Prostate gland (tissue), 2 donors: ENCODE results near the gene ITGAV. TPM values are rescaled to one million over a fixed set of nuclear protein-coding genes. Genes with fewer than 3 reads are reported as not detected.

Experiments
- DNase-seq: peaks from one replicate; pipeline ENCODE4 v3.0.0-alpha.2; 2019; ENCODE audit warnings: low spot score
- H3K27ac ChIP-seq, 2 donors: fragments of 200-600 bp; sonication (generic); 2 replicates each; pipeline ENCODE4 v1.5.1; 2017 to 2019
- H3K27me3 ChIP-seq: fragments of 200-600 bp; sonication (generic); replicated peaks from 2 replicates; pipeline ENCODE4 v1.5.1; 2019; ENCODE audit not compliant: insufficient read depth
- H3K36me3 ChIP-seq, 2 donors: fragments of 200-600 bp; sonication (generic); 1 replicate in 1 of 2; 2 replicates in 1 of 2; pipeline versions ENCODE4 v1.5.1 to v1.8.1; 2017 to 2019
- H3K4me1 ChIP-seq: fragments of 200-600 bp; sonication (generic); replicated peaks from 2 replicates; pipeline ENCODE4 v1.5.1; 2019
- H3K4me3 ChIP-seq, 2 donors: fragments of 200-600 bp; sonication (generic); 2 replicates each; pipeline ENCODE4 v1.5.1; 2017 to 2019
- H3K9me3 ChIP-seq: fragments of 200-600 bp; sonication (generic); 2 replicates; pipeline ENCODE4 v1.5.1; 2017
- CTCF ChIP-seq, 4 experiments: fragments of 200-600 bp in 2 of 4; fragments of 450-650 bp in 2 of 4; sonication (generic) in 2 of 4; IDR thresholded peaks; 1 replicate in 3 of 4; 2 replicates in 1 of 4; pipeline ENCODE4 v1.5.1; 2016 to 2019; ENCODE audit warnings: antibody characterized with exemption in 4 of 4, mild to moderate bottlenecking in 2 of 4, moderate library complexity in 2 of 4
- POLR2A ChIP-seq: fragments of 450-650 bp; IDR thresholded peaks from one replicate; pipeline ENCODE4 v1.6.1; 2016; ENCODE audit warnings: antibody characterized with exemption, mild to moderate bottlenecking
- POLR2AphosphoS5 ChIP-seq: sonication (generic); formaldehyde crosslinking; IDR thresholded peaks from one replicate; pipeline ENCODE4 v1.6.1; 2017; ENCODE audit warnings: antibody characterized with exemption
- WGBS: methylation state at CpG from one replicate; pipeline ENCODE4 v1.1.5; 2018; 5-methylcytosine and 5-hydroxymethylcytosine counted together
- intact Hi-C: fragments of 100-400 bp; cut with DNase I; formaldehyde crosslinking; loops from one replicate; pipeline ENCODE4 v1.14.2; 2022
- total RNA-seq, 2 donors: library from RNA; depleted of rRNA; stranded (reverse); fragments of >200 nt; gene quantifications; one replicate each; pipeline ENCODE4 v1.1.0, GENCODE V29; 2016

Gene ITGAV
- total RNA-seq, 2 donors from 2014 or later: 47.0 to 84.8 TPM

GRCh38 chr2:186664385-186665043 lies 74.7 kb downstream of the ITGAV start:
- H3K27ac ChIP-seq: no peak overlapping the region
- no peak for DNase-seq
- H3K4me1 ChIP-seq: no peaks in the 10 kb centered on the region
- WGBS: 97% methylated on average over 5 of the region's 5 CpGs
- H3K9me3 ChIP-seq: no peaks in the 10 kb centered on the region
- intact Hi-C loops: no loop called here
- H3K4me3 ChIP-seq: no peak overlapping the region
- H3K27me3 ChIP-seq: no peaks in the 10 kb centered on the region
- TF ChIP-seq POLR2AphosphoS5 (no peak), POLR2A (no peak), CTCF (IDR thresholded peaks at IDR 0.05) (no peak)
- peaks cover 6 to 8% of the 10 kb centered on the region in 2 donors for H3K36me3 ChIP-seq

- DNase-seq: no peak
- H3K9me3 ChIP-seq: no peaks in the 10 kb centered on the region
- no peak overlapping the region for H3K27ac ChIP-seq
- 90% methylated on average over 1 of the region's 1 CpG for WGBS
- H3K27me3 ChIP-seq: no peaks in the 10 kb centered on the region
- H3K4me1 ChIP-seq: no peaks in the 10 kb centered on the region
- no peak overlapping the region for H3K4me3 ChIP-seq
- H3K36me3 ChIP-seq: peaks cover 6 to 12% of the 10 kb centered on the region in 2 donors
- TF ChIP-seq CTCF (IDR thresholded peaks at IDR 0.05) (no peak), POLR2A (no peak)
- intact Hi-C loops: no loop called here
Observed at GRCh38 chr2:186669146-186669545, 79.3 kb downstream of the ITGAV start.

- Histone ChIP-seq H3K4me1 (no peaks in the 10 kb centered on the region), H3K9me3 (no peaks in the 10 kb centered on the region), H3K4me3 (no peak overlapping the region), H3K27me3 (no peaks in the 10 kb centered on the region), H3K36me3 (peaks cover 6 to 12% of the 10 kb centered on the region in 2 donors), H3K27ac (no peak overlapping the region)
- 97% methylated on average over 2 of the region's 2 CpGs for WGBS
- intact Hi-C loops: no loop called here
- no peak for TF ChIP-seq POLR2AphosphoS5
- TF ChIP-seq POLR2A: no peak
- no peak for TF ChIP-seq CTCF (IDR thresholded peaks at IDR 0.05)
- DNase-seq: no peak
Observed at GRCh38 chr2:186670831-186671230, 81.0 kb downstream of the ITGAV start.

- Histone ChIP-seq H3K4me1 (no peaks in the 10 kb centered on the region), H3K4me3 (no peak overlapping the region), H3K36me3 (peaks cover 0 to 3% of the 10 kb centered on the region in 2 donors), H3K9me3 (no peaks in the 10 kb centered on the region), H3K27ac (no peak overlapping the region), H3K27me3 (no peaks in the 10 kb centered on the region)
- WGBS: 11% methylated on average over 1 of the region's 1 CpG
- intact Hi-C loops: no loop called here
- TF ChIP-seq POLR2A (no peak), POLR2AphosphoS5 (no peak), CTCF (IDR thresholded peaks at IDR 0.05) (no peak)
- no peak for DNase-seq
Observed at GRCh38 chr2:186675380-186675779, 85.5 kb downstream of the ITGAV start.

GRCh38 chr2:186683341-186683740 lies 93.5 kb downstream of the ITGAV start:
- H3K4me3 ChIP-seq: no peak overlapping the region
- DNase-seq: no peak
- WGBS: 78% methylated on average over 4 of the region's 4 CpGs
- H3K4me1 ChIP-seq: no peaks in the 10 kb centered on the region
- no peaks in the 10 kb centered on the region for H3K27me3 ChIP-seq
- no peak overlapping the region for H3K27ac ChIP-seq
- intact Hi-C loops: no loop called here
- TF ChIP-seq POLR2A: no peak
- TF ChIP-seq POLR2AphosphoS5: no peak
- TF ChIP-seq CTCF (IDR thresholded peaks at IDR 0.05): no peak
- no peaks in the 10 kb centered on the region for H3K9me3 ChIP-seq
- H3K36me3 ChIP-seq: no peaks in the 10 kb centered on the region
